Activated CD8-positive, alpha-beta memory T cell treated with anti-CD3 and anti-CD28 coated beads, Interleukin-2, amount 50 U/mL, for 24 hours (primary cell): ENCODE data around the gene UQCC5.

Source experiments
- DNase-seq: peaks from one replicate; pipeline ENCODE4 v3.0.0-alpha.2; 2020; ENCODE audit errors: extremely low read depth

Gene UQCC5

GRCh38 chr3:52534281-52535183, 1.9 kb upstream of the UQCC5 start:
- no peak for DNase-seq

- DNase-seq, result no peak
Observed at GRCh38 chr3:52535411-52536111, 844 bp upstream of the UQCC5 start.

- DNase-seq, result no peak
Observed at GRCh38 chr3:52536112-52536368, 365 bp upstream of the UQCC5 start.

GRCh38 chr3:52537165-52537620, 788 bp downstream of the UQCC5 start:
- no peak for DNase-seq

- DNase-seq, result no peak
Observed at GRCh38 chr3:52537726-52538421, 1.5 kb downstream of the UQCC5 start.

DNA sequence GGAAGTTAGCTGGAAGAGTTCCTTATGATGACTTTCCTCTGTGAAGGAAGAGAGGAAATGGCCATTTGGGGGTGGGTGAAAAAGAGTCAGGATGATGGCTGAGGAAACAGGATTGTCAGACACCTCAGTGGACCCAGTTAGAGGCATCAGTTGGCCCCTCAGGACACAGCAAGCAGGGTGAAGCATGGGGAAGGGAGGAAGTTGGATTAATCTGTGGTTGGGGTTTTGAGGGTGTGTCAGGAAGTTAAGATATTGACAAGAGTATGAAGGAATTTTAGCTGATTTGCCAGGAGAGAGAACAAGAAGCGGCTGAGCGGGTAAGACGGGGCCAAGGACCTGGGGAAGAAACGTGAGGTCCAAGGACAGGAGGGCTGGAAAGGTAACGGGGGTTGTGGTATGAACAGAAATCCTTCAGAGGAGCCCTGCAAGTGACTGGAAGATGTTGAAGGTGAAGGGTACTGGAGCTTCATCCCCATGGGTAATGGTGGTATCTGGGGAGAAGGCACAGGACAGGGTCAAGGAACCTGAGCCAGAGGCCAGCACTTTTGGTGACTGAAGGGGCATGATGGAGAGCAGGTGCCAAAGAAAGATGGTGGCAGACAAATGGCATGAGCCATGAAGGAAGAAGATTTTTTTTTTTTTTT, 2.7 kb downstream of the UQCC5 start:
- no peak for DNase-seq

- no peak for DNase-seq
Observed at GRCh38 chr3:52541050-52541449, 4.6 kb downstream of the UQCC5 start.

- no peak for DNase-seq
Observed at GRCh38 chr3:52544937-52545336, 8.5 kb downstream of the UQCC5 start.

- DNase-seq, result no peak
Observed at GRCh38 chr3:52546111-52546901, 9.9 kb downstream of the UQCC5 start.

GRCh38 chr3:52547143-52547542, 10.7 kb downstream of the UQCC5 start:
- DNase-seq, result no peak

GRCh38 chr3:52551118-52551517, 14.7 kb downstream of the UQCC5 start:
- DNase-seq, result no peak

DNA sequence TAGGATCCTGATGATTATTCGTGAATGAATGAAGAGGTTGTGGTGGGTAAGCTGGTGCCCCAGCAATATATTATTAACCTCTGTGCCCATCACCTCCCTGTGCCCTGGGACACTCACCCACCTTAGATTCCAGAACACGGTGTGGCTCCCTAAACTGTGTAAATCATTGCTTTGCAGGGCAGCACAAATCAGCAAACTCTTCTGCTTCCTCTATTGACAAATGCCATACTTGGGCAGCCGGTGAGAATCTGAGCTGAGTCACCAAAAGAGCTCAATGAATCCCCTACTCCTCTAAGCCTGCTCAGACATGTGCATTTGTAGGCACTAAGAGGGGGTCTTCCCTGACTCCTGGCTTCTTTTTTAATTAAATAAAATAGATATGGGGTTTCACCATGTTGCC, 15.7 kb downstream of the UQCC5 start:
- no peak for DNase-seq

DNA sequence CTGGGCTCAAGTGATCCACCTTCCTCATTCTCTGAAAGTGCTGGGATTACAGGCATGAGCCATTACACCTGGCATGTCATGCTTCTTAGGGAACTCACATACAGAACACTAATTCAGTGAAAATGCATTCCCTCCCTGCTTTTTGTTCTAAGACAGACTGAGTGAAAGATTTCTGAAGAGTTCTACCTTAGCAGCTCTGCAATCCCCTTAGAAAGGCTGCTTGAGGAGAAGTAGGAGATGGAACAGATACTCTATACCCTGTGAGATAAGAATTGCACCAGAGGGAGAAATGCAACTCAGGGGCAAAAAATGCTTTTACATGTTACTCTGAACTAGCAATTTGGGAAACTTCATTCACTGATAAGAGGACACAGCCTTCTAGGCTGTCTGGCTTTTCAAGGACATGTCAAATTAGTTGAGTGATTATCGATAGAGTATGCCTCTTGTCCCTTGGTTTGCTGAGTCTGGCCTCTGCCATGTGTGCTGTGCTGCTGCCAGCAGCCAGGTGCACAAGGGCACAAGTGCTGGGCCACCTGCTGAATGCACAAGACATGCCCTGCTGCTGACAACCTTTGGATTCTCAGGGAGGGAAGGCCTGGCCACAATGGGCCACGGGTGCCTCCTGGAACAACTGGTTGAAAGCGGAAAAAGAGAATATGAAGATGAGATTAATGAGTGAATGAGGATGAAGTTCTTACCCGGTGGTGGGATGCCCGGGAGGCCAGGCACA, 17.8 kb downstream of the UQCC5 start:
- DNase-seq, result no peak

DNA sequence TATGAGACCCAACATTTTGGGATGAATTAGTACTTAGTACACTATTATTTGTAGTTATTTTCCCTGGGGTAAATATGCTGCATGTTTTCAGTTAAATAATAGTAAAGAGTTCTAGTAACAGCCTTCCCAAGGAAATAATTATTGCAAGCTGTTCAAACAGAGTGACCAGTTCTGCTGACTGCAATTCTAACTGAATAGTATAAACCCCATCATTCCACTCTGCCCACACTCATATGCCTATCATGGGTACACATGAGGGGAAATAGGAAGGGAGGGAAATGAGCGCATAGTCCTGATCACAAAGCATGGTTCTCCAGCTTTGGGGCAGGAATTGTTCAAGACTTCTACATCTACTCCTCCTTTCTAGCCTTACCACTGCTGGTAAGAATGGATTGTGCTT, 18.7 kb downstream of the UQCC5 start:
- no peak for DNase-seq

GRCh38 chr3:52557011-52557960, 20.9 kb downstream of the UQCC5 start:
- DNase-seq, result no peak

DNA sequence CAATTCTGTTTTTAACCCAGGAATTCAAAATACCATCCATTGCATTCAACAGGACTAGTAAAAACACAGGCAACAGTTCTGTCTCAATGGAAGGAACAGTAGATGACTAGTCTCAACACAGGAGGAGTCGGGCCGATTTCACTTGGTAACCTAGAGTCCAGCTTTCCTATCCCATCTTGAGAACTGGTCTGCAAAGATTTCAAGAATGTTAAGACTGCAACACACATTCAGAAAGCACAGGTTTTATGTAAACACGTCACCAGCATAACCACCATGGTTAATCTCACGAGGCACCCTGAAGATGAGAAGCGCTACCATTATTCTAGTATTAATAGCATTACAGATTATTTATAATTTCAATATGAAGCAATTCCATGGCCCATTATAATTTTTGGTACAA, 22.0 kb downstream of the UQCC5 start:
- no peak for DNase-seq

- DNase-seq, result no peak
Observed at GRCh38 chr3:52561028-52561747, 24.8 kb downstream of the UQCC5 start.

DNA sequence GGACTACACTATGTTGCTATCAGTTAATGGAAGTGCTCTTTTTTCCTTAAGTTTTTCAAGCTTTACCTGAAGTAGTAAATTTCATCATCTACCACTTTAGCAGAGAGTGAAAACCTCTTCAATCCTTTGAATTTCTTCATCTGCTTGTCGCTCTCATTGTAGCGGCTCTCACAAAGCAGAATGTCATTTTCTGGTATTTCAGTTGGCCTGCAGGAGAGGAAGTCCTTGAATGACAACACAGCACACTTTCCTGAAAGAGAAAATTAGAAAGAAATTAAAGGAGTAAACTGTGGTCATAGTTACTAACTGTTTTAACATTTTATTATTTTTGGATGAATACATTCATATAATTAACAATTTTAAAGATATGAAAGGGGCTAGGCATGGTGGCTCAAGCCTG, 27.6 kb downstream of the UQCC5 start:
- DNase-seq, result no peak

GRCh38 chr3:52568069-52568468, 31.7 kb downstream of the UQCC5 start:
- no peak for DNase-seq
